ENCODE results near the gene PSME1.
A peak's percentile ranks its signal among the peaks of the same experiment; 100 is the strongest.

The PSME1 gene

DNA sequence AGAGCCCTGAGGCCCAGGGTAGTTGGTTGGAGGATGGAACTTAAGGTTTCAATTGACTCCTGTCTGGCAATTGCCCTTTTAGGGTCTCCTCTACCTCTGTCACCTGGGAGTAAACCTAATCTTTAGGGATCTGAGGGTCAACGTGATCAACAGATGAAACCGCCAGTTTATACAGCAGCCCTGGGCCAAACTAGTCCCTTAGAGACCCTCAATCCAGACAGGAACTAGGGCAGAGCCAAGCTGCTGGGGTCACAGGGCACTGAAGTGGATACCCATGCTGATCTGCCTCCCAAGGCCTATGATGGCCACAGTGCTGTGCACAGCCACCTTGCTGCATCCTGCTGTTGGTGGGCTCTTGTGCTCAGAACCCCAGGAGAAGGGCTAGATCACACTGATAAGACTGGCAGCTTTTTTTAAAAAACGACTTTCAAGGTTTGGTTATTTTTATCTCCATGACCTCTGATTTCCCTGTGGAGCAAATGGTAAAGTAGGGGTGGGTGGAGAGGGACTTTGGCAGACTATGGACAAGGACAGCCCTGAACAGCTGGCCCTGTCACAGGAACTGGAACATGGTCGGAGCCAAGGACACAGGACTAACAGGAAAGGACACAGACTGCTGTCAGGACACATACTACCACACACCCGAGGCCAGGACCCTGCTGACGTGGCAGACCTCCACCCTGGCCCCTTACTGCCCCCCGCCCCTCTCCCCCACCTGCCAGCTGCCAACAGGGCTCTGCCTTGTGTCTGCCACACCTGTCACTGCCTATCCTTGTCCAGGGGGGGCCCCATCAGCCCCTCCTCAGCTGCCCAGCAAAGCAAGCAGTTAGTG, 5.1 kb upstream of the PSME1 start:
- DNase-seq = no peak

DNA sequence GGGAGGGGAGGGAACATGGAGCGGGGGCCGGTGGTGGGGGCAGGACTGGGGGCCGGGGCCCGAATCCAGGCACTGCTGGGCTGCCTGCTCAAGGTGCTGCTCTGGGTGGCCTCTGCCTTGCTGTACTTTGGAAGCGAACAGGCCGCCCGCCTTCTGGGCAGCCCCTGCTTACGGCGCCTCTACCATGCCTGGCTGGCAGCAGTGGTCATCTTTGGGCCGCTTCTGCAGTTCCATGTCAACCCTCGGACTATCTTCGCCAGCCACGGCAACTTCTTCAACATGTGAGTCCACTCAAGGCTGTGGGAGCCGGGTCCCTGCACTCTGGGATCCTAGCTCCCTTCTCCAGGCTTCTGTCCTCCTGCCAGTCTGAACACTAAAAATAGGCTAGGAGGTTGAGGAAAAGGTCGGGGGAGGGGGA, 4.4 kb upstream of the PSME1 start:
- DNase-seq = no peak

DNA sequence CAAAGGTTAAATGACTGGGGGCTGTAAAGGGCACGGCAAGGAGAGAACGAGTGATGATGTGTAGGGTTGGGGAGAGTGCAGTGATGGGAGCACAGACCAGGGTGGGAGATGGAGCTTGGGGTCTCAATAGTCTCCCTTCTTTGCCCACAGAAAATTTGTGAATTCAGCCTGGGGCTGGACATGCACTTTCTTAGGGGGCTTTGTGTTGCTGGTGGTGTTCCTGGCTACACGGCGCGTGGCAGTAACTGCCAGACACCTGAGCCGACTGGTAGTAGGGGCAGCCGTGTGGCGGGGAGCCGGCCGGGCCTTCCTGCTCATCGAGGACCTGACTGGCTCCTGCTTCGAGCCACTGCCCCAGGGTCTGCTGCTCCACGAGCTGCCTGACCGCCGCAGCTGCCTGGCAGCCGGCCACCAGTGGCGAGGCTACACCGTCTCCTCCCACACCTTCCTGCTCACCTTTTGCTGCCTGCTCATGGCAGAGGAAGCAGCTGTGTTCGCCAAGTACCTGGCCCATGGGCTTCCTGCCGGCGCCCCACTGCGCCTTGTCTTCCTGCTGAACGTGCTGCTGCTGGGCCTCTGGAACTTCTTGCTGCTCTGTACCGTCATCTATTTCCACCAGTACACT, 3.8 kb upstream of the PSME1 start:
- no peak for DNase-seq

DNA sequence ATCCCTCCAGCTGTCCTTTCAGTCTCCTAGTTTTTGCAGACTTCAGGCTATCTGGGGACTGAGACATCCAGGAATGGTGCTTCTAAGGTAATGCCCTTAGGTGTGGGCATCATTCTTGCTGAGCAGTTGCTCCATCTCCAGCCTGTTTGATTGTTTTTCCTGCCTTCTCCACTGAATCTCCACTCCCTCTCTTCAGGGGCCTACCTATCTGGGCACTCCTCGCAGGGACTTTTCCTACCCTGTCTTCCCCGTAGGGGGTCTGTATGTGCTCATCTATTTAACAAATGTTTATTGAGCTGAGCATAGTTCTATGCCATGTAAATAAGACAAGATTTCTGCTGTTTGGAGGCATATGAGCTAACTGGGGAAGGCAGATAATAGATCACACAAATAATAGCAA, 3.0 kb upstream of the PSME1 start:
- DNase-seq = no peak

DNA sequence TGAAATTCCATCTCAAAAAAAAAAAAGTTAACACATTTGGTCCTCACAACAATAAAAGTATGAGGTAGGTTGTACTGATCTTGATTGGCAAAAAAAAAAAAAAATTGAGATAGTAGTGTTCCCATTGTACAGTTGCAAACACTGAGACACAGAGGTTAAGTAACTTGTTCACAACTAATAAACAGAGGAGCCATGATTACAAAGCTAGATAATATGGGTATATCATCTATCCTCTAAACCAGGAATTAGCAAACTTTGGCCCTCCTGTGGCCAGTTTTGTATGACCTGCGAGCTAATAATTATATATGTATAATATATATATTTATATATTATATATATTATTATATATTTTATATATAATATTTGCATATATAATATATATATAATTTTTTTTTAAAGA, 2.3 kb upstream of the PSME1 start:
- DNase-seq = no peak

DNA sequence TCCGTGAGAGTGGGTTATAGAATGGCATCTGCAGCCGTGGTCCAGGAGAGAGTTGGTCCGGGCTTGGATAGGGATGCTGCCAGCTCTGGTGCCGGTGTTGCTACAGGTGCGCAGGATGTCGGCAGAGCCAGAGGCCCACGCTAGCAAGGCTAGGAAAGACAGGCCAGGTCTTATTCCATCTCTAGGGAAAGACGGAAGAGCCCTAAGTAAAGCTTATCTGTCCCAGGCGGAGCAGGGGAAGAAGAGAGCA, 485 bp upstream of the PSME1 start:
- no peak for DNase-seq

DNA sequence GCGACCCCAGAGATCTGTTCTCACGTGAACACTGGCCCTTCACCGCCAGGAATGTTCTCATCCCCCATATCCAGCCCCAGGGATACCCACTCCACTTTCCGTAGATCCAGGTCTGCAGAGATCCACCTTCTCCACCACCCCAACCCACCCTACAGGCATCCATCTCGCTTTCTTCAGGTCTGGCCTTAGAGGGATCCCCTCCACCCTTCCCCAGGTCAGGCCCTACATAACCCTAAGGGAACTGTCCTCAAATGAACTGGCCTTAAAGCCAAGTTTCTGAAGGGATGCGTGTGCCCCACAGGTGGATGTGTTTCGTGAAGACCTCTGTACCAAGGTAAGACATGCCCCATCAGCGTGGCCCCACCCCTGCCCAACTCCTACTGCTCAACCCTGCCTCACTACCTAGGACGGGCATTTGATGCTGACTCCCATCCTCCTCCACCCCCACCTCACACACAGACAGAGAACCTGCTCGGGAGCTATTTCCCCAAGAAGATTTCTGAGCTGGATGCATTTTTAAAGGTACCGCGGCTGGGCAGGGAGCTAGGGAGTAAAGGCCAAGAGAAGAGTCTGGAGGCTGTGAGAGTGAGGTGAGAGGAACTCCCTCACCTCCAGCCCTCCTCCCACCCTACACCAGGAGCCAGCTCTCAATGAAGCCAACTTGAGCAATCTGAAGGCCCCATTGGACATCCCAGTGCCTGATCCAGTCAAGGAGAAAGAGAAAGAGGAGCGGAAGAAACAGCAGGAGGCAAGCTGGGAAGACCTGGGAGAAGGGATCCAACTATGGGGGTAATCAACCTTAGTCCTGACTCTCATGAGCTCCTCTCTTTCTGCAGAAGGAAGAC, 912 bp downstream of the PSME1 start:
- DNase-seq = no peak

DNA sequence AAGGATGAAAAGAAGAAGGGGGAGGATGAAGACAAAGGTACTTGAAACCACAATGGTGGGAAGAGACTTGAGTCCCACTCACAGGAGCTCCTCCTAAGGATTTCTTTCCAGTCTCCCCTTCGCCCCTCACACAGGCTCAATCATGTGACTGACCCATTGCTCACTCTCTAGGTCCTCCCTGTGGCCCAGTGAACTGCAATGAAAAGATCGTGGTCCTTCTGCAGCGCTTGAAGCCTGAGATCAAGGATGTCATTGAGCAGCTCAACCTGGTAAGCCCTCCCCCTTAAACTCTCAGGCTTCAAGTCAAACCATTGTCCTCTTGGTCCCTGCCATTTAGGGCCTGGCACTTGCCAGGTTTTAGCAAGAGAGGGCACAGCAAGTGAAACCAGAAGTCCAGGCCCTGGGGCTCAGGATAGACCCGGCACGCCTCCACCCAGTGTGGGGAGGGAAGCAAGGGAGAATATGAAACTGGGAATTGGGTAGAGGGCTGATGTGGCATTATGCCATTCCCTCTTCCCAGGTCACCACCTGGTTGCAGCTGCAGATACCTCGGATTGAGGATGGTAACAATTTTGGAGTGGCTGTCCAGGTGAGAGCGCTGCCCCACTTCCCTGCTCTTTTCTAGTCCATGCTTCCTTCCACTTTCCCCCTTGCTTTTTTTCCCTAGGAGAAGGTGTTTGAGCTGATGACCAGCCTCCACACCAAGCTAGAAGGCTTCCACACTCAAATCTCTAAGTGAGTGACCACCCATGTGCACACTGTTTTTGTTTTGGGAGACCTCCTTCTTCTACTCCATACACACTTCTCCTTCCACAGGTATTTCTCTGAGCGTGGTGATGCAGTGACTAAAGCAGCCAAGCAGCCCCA, 1.8 kb downstream of the PSME1 start:
- no peak for DNase-seq

DNA sequence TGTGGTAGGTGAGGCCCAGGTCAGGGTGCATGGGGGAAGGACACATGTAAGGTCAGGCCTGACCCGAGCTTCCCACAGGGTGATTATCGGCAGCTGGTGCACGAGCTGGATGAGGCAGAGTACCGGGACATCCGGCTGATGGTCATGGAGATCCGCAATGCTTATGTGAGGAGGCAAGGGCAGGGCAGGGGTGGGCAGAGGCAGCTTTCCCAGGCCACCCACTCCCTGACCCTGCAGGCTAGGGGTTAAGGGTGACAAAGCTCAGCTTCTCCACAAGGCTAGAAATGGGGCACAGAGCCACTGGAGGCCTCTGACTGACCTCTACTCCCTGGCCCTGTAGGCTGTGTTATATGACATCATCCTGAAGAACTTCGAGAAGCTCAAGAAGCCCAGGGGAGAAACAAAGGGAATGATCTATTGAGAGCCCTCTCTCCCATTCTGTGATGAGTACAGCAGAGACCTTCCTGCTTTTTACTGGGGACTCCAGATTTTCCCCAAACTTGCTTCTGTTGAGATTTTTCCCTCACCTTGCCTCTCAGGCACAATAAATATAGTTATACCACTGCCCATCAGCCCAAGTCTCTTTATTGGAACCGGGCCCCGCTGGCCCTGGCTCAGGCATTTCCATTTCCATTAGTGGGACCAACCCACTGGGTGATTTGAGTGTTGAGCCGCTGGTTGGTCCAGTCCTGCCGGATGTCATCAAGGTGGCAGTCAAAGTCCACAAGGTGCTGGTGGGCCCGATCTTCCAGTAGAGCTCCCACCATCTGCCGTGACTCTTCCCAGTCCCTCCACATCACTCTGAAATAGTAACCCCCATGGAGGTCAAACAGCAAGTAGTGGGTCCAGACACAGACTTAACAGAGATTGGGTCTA, 2.6 kb downstream of the PSME1 start:
- no peak for DNase-seq

DNA sequence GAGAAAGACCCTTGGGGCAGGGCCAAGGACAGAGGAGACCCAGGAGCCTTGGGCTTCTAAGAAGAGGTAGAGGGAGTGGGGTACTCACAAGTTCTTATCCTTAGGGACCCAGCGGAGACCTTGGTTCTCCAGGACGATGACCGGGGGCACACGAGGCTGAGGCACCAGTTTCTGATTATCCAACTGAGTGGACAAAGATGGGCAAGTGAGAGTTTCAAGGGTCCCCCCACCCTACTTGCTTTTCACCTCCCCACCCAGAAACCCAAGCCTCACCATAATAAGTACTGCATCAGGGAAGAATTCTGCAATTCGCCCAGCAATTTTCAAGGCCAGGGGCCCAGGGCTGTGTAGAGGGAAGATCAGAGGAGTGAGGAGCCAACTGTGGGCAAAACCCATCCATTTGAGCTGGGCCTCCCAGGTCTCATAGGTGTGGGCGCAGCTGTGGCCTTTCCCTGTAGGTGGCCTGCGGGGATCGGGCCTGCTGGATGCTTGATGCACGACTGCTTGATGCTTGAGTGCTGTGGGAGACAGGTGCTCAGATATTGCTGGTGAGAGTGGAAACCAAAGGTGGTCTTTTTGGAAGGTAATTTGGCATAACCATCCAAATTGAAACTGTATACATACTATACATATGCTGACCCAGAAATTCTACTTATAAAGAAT, 3.4 kb downstream of the PSME1 start:
- DNase-seq = peak; percentile 34

DNA sequence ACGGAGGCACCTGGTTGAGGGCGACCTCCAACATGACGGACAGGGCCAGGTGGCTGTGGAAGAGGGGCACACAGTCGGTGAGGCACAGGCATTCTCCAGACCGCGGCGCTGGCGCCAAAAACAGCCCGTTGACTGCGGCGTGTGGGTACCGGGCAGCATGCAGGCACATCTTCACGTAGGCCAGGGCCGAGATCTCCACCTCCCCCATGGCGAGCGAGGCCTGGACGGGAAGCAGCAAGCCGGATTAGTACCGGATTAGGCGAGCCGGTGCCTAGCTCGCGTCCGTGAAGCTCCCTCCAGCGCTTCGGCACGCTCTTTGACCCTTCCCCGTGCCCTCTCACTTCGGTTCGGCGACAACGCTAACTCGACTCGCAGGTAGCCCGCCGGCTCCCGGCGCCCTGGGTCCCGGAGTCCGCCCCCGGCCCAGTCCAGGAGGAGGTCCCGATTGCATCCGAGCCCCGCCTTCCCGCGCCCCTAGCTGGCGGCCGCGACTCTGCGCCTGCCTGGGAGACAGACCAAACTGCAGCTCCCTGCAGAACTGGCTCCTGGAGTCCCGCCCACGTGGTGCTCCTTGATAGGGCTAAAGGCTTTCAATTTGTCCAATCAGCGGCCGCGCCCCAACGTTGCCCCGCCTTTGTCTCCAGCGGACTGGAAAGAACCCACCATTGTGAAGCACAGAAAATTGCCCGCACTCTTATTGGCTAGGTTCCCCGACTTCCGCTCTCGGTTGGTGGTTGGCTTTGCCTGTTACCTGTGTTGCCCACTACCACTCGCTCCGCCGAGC, 5.3 kb downstream of the PSME1 start, which contains the start of gene EMC9:
Gene EMC9, minus strand, starts transcription at position 495 of the 784 bp plus-strand sequence. Its CDS starts 287 bp downstream, at position 208.
- peak; percentile 90 for DNase-seq

DNA sequence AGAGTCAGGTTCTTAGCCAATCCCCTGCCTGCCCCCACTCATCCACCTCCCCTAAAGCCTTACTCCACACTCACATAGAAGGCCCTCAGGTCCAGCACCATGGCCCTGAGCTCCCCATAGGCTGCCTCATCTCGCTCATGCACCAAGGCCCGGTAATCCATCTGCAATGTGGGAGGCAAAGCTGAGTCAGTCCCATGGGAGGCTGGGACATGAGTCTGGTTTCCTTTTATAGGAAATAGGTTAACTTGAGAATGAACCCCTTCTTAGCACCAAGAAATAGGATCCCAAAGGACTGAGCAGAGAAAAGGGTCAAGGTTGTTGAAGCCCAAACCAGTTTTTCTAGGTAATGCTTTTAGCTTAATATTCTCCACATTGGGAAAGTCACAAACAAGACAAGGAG, 7.5 kb downstream of the PSME1 start:
- DNase-seq = no peak

DNA sequence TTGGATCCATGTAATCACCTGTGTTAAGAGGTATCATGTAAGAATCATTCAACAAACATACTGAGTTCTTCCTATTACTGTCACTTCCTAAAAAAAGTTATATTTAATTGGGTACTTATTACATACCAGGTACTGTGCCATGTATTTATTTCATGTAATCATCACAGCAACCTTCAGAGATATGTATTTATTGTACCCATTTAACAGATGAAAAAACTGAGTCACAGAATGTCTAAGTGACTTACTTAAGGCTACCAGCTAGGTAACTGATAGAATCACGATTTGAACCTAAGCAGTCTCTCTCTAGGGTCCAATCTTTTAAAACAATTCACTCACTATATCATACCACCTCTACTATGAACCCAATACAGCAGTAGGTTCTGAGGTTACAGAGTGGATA, 8.5 kb downstream of the PSME1 start:
- no peak for DNase-seq

DNA sequence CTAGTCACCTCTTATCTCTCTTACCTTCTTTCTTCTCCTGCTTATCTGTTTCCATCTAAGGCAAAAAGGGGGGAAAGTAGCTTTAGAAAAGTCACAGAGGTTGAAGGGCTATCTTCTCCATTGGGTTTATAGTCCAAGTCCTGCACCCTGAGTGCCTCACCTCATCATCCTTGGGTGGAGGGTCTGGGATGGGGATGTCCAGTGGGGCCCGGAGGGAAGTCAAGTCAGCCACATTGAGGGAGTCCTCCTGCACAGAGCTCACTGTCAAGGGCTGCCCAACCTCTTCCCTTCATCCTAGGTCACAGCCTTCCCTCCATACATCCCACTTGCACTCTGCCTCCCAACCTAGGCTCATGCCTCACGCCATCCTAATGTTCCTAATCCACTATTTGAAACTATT, 9.2 kb downstream of the PSME1 start:
- DNase-seq = no peak

DNA sequence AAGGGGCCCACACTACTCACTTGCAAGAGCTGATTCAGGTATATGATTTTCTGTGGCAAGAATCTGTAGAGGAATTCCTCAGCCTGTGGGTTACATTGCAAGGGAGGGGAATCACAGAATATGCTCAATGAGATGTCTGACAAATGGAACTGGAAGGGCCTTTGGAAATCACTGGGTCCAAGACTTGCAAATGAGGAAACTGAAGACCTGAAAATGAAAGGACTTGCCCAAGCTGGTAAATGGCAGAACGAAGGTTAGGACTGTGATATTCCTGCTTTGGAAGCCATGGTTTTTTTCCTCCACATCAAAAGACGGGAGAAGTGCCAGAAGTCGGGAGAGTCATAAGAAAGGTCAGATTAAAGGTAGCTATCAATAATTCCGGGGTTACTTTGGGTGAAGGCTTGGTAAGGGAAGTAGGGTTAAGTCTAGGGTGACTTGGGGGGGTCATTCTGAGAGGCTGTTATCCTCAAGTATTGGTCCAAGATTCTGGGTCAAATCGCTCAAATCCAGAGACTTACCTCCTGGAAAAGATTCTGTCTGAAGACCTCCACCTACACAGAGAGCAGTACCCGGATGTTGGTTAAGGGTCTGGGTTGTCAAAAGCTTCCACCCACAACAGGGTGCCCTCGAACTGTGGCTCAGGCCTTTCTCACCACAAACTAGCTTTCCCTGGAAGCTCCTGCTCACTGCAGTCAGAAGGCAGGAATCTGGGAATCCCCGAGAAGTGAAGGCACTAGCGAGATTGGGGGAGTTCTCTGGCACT, 9.9 kb downstream of the PSME1 start:
- no peak for DNase-seq

DNA sequence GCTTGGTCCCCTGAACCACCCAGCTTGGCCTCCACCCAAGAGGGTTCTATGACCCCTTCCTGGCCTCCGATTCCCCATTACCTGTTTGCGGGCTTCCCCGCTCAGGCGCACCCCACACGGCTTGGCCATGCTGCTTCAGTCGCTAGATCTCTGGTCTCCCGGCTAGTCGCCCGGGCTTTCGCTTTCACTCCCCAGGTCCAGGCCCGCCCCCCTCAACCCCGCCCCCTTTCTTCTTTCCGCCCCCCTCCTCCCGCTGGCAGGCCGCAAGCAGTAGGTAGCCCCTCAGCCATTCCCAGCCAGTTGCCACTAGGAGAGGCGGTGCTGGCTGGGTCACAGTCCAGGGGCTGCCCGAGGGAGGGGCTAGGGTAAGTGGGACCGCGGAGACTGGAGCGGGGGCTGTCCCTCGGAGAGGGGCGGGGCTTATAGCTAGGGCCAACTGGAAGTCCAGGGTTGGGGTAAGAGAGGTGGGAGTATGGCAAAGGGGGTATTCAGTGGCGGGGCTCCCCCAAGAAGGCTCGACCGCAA, 10.5 kb downstream of the PSME1 start, which contains the start of gene PSME2:
Gene PSME2, minus strand, starts transcription at position 158 of the 525 bp plus-strand sequence. Its CDS starts 29 bp downstream, at position 129.
- DNase-seq = peak; percentile 91

DNA sequence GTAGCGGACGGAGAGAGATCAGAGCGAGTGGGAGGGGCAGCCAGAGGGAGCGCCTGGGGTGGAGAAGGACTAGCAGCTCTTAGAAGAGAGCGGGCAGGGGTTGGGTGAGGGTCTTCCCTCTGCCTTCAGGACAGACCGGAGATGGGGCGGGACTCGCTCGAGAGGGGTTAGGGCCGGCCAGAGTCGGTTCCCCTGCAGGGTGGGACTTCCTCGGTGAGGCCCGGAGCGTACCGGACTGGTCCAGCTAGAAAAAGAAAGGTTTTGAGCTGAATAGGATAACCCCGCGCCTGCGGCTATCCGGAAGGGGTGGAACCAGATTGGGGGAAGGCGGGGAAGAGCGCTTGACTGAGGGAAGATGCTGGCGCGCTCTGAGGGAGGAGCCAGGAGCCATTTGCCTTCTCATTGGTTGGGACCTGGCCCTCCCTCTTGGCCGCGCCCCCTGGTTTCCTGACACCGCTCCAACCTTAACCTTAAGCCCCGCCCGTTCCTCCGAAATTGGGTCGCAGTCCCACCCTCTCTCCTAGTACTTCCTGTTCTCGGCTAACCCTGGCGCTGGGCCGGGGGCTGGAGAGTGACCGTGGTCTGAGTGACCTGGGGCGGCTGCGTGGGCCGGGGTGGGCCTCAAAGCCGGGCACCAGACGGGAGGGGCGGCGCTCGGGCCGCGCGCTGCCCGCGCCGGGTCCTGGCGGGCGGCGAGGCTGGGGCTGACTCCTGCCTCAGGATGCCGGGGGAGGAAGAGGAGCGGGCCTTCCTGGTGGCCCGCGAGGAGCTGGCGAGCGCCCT, 11.2 kb downstream of the PSME1 start, which contains the start of gene RNF31:
Gene RNF31, plus strand, starts transcription at position 521 of the 783 bp plus-strand sequence. Its CDS starts 201 bp downstream, at position 722.
- DNase-seq = peak; percentile 77

DNA sequence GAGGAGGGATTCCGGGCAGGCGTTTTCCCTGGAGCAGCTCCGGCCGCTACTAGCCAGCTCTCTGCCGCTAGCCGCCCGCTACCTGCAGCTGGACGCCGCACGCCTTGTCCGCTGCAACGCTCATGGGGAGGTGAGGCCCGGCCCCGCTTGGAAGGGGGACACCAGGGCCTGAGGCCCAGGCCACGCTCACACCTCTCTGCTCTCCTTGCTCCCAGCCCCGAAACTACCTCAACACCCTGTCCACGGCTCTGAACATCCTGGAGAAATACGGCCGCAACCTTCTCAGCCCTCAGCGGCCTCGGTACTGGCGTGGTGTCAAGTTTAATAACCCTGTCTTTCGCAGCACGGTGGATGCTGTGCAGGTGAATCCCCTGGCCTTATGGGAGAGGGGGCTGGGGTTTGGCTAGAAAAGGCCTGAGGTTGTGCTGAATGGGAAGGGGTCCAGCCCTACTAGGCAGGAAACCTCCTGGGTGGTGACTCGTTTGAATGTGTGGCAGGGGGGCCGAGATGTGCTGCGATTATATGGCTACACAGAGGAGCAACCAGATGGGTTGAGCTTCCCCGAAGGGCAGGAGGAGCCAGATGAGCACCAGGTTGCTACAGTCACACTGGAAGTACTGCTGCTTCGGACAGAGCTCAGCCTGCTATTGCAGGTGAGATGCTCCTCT, 11.9 kb downstream of the PSME1 start:
- no peak for DNase-seq

All from 8988T (cell line).